ENCODE data around the gene VENTX. TPM values are rescaled to one million over a fixed set of nuclear protein-coding genes. Genes with fewer than 3 reads are reported as not detected.
A peak's percentile ranks its signal among the peaks of the same experiment; 100 is the strongest.

VENTX gene
- total RNA-seq, 1 experiment from 2014 or later, result 28.0 TPM

DNA sequence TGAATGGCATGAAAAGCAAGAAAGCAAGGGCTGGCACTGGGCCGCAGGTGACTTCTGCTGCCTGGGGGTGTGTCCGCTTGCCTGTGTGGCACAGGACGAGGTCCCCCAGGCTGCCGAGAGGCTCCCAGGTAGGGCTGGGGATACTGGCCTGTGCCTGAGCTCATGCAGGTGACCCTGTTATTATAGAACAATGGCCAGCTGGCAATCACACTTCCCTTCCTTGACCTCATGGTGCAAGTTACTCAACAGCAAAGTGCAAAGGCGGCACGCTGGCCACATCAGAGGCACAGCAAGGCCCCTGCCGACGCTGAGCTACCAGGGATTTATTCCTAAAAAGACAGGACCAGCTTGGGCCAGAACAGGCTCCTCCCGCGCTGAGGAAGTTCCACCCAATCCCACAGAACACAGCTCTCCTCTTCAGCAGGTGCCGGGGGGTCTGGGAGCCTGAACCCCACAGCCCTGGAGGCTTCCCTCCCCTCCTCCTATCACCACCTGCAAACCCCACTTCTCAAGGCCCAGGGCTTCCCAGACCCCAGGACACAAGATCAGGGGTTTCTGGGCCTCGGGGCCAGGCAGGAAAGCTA lies 40.4 kb downstream of the VENTX start (continued):
- TF ChIP-seq, protein P1, sequence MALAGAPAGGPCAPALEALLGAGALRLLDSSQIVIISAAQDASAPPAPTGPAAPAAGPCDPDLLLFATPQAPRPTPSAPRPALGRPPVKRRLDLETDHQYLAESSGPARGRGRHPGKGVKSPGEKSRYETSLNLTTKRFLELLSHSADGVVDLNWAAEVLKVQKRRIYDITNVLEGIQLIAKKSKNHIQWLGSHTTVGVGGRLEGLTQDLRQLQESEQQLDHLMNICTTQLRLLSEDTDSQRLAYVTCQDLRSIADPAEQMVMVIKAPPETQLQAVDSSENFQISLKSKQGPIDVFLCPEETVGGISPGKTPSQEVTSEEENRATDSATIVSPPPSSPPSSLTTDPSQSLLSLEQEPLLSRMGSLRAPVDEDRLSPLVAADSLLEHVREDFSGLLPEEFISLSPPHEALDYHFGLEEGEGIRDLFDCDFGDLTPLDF (CRISPR knock-in tag; IDR thresholded peaks at IDR 0.05), result no peak

DNA sequence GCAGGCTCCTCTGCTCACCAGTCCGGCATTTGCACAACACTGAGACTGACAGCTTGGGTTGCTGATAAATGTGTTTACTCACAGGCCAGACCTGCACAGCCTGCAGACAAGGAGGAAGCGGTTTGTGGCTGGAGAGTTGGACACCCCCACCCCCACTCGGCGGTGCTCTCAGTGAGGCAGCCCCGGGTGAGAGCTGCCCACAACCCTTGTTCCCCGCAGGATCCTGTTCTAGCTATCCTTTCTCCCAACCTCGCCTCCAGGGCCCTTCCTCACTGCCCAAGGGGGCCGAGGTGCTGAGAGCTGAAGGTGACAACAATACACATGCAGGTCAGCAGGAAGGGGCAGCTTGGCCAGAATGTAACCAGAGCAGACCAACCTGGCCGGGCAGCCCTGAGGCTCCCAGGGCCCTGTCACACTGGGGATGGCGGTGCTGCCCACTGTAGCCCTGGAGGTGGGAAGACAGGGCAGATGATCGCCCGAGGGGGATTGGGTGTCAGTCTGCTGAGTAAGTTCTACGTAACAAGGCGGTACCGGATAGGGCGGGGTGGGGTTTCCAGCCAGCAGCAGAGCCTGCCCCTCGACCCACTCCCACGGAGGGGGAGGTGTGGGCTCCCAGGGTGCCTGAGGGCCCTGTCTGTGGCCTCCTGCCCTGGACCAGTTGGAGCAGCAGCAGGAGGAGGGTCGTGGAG lies 41.1 kb downstream of the VENTX start:
- TF ChIP-seq, protein P2, sequence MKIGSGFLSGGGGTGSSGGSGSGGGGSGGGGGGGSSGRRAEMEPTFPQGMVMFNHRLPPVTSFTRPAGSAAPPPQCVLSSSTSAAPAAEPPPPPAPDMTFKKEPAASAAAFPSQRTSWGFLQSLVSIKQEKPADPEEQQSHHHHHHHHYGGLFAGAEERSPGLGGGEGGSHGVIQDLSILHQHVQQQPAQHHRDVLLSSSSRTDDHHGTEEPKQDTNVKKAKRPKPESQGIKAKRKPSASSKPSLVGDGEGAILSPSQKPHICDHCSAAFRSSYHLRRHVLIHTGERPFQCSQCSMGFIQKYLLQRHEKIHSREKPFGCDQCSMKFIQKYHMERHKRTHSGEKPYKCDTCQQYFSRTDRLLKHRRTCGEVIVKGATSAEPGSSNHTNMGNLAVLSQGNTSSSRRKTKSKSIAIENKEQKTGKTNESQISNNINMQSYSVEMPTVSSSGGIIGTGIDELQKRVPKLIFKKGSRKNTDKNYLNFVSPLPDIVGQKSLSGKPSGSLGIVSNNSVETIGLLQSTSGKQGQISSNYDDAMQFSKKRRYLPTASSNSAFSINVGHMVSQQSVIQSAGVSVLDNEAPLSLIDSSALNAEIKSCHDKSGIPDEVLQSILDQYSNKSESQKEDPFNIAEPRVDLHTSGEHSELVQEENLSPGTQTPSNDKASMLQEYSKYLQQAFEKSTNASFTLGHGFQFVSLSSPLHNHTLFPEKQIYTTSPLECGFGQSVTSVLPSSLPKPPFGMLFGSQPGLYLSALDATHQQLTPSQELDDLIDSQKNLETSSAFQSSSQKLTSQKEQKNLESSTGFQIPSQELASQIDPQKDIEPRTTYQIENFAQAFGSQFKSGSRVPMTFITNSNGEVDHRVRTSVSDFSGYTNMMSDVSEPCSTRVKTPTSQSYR (CRISPR knock-in tag; IDR thresholded peaks at IDR 0.05), result no peak
- TF ChIP-seq, protein P3, sequence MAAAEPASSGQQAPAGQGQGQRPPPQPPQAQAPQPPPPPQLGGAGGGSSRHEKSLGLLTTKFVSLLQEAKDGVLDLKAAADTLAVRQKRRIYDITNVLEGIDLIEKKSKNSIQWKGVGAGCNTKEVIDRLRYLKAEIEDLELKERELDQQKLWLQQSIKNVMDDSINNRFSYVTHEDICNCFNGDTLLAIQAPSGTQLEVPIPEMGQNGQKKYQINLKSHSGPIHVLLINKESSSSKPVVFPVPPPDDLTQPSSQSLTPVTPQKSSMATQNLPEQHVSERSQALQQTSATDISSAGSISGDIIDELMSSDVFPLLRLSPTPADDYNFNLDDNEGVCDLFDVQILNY (CRISPR knock-in tag; IDR thresholded peaks at IDR 0.05), result no peak
- ATAC-seq, result no peak
- CTCF ChIA-PET, result interaction anchor here (2.0 to 2.8 kb wide), 4 partner anchors 12 to 32 kb away, joined by 5 to 11 read pairs (median 9); no protein-coding TSS in a partner anchor
- no peaks in the 10 kb centered on the region for H3K9me3 Mint-ChIP-seq
- no peak overlapping the region for H3K4me3 Mint-ChIP-seq
- peak overlapping the region; percentile 57 for H3K27ac Mint-ChIP-seq
- H3K4me1 Mint-ChIP-seq, result peaks cover 6% of the 10 kb centered on the region; the same call in 1 of the 2 replicates
- H3K36me3 Mint-ChIP-seq, result peaks cover 4% of the 10 kb centered on the region
- DNase-seq (ENCODE audit: low spot score), result no peak
- POLR2A ChIA-PET, result interaction anchor here (0.6 kb wide), 1 partner anchor 72 kb away, joined by 3 read pairs; no protein-coding TSS in a partner anchor
- no peaks in the 10 kb centered on the region for H3K27me3 Mint-ChIP-seq (ENCODE audit: low read depth)

DNA sequence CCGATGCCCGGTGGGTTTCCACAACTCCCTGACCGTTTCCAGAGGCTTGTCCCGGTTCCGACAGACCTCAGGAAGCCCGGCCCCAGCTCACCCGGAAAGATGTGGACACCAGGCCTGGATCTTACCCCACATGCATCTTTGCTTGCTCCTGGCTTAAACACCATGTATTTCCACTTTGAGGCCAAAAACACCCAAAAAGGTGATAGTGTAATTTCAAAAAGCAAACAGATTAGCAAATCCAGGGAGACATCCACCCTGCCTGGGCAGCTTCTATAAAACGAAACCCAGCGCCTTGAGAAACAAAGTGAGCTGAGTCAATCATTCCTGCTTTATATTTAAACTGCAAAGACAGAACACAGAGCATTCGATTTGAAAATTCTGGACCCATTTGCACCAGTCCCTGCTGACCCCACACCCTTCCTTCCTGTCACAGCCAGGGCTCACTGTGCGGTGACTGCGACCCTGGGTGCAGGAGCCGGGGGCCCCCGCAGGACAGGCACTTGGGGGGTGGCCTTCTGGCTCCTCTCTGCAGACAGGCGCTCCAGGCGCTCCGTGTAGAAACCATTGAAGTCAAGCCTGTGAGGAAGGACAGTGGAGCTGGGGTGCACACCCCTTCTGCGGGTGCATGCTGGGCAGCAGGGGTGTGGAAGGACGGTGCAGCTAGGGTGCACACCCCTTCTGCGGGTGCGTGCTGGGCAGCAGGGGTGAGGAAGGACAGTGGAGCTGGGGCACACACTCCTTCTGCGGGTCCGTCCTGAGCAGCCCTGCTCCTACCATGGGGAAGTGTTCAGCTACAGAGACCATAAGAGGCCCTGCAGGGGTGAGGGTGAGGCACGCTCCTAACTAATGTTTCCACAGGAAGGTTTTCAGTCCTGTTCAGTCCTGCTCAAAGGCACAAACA lies 41.9 kb downstream of the VENTX start:
- Mint-ChIP-seq H3K27me3 (ENCODE audit: low read depth) (no peaks in the 10 kb centered on the region), H3K4me3 (no peak overlapping the region), H3K4me1 (peaks cover 6% of the 10 kb centered on the region; the same call in 1 of the 2 replicates), H3K36me3 (peaks cover 11% of the 10 kb centered on the region), H3K9me3 (no peaks in the 10 kb centered on the region), H3K27ac (no peak overlapping the region)
- ChIA-PET POLR2A (no interaction called here), CTCF (interaction anchor here (1.5 to 2.8 kb wide), 4 partner anchors 12 to 33 kb away, joined by 4 to 11 read pairs (median 8); no protein-coding TSS in a partner anchor)
- ATAC-seq, result no peak
- no peak for DNase-seq (ENCODE audit: low spot score)
- no peak for TF ChIP-seq NFE2L1 (CRISPR knock-in tag; IDR thresholded peaks at IDR 0.05)
- TF ChIP-seq JUN (CRISPR knock-in tag; IDR thresholded peaks at IDR 0.05), result no peak
- TF ChIP-seq ELF4 (CRISPR knock-in tag; IDR thresholded peaks at IDR 0.05; ENCODE audit: low read depth), result no peak
- TF ChIP-seq, protein P4, sequence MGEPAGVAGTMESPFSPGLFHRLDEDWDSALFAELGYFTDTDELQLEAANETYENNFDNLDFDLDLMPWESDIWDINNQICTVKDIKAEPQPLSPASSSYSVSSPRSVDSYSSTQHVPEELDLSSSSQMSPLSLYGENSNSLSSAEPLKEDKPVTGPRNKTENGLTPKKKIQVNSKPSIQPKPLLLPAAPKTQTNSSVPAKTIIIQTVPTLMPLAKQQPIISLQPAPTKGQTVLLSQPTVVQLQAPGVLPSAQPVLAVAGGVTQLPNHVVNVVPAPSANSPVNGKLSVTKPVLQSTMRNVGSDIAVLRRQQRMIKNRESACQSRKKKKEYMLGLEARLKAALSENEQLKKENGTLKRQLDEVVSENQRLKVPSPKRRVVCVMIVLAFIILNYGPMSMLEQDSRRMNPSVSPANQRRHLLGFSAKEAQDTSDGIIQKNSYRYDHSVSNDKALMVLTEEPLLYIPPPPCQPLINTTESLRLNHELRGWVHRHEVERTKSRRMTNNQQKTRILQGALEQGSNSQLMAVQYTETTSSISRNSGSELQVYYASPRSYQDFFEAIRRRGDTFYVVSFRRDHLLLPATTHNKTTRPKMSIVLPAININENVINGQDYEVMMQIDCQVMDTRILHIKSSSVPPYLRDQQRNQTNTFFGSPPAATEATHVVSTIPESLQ (CRISPR knock-in tag; IDR thresholded peaks at IDR 0.05), result no peak
- no peak for TF ChIP-seq MYBL2 (CRISPR knock-in tag; IDR thresholded peaks at IDR 0.05)
- TF ChIP-seq, protein P5, sequence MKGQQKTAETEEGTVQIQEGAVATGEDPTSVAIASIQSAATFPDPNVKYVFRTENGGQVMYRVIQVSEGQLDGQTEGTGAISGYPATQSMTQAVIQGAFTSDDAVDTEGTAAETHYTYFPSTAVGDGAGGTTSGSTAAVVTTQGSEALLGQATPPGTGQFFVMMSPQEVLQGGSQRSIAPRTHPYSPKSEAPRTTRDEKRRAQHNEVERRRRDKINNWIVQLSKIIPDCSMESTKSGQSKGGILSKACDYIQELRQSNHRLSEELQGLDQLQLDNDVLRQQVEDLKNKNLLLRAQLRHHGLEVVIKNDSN (CRISPR knock-in tag; IDR thresholded peaks at IDR 0.05), result no peak
- TF ChIP-seq PRRX2 (CRISPR knock-in tag; IDR thresholded peaks at IDR 0.05), result no peak
- TF ChIP-seq, protein P6, sequence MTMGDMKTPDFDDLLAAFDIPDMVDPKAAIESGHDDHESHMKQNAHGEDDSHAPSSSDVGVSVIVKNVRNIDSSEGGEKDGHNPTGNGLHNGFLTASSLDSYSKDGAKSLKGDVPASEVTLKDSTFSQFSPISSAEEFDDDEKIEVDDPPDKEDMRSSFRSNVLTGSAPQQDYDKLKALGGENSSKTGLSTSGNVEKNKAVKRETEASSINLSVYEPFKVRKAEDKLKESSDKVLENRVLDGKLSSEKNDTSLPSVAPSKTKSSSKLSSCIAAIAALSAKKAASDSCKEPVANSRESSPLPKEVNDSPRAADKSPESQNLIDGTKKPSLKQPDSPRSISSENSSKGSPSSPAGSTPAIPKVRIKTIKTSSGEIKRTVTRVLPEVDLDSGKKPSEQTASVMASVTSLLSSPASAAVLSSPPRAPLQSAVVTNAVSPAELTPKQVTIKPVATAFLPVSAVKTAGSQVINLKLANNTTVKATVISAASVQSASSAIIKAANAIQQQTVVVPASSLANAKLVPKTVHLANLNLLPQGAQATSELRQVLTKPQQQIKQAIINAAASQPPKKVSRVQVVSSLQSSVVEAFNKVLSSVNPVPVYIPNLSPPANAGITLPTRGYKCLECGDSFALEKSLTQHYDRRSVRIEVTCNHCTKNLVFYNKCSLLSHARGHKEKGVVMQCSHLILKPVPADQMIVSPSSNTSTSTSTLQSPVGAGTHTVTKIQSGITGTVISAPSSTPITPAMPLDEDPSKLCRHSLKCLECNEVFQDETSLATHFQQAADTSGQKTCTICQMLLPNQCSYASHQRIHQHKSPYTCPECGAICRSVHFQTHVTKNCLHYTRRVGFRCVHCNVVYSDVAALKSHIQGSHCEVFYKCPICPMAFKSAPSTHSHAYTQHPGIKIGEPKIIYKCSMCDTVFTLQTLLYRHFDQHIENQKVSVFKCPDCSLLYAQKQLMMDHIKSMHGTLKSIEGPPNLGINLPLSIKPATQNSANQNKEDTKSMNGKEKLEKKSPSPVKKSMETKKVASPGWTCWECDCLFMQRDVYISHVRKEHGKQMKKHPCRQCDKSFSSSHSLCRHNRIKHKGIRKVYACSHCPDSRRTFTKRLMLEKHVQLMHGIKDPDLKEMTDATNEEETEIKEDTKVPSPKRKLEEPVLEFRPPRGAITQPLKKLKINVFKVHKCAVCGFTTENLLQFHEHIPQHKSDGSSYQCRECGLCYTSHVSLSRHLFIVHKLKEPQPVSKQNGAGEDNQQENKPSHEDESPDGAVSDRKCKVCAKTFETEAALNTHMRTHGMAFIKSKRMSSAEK (CRISPR knock-in tag; IDR thresholded peaks at IDR 0.05; ENCODE audit: borderline replicate concordance), result no peak
- TF ChIP-seq, protein P7, sequence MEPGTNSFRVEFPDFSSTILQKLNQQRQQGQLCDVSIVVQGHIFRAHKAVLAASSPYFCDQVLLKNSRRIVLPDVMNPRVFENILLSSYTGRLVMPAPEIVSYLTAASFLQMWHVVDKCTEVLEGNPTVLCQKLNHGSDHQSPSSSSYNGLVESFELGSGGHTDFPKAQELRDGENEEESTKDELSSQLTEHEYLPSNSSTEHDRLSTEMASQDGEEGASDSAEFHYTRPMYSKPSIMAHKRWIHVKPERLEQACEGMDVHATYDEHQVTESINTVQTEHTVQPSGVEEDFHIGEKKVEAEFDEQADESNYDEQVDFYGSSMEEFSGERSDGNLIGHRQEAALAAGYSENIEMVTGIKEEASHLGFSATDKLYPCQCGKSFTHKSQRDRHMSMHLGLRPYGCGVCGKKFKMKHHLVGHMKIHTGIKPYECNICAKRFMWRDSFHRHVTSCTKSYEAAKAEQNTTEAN (CRISPR knock-in tag; IDR thresholded peaks at IDR 0.05), result no peak
- TF ChIP-seq, protein P8, sequence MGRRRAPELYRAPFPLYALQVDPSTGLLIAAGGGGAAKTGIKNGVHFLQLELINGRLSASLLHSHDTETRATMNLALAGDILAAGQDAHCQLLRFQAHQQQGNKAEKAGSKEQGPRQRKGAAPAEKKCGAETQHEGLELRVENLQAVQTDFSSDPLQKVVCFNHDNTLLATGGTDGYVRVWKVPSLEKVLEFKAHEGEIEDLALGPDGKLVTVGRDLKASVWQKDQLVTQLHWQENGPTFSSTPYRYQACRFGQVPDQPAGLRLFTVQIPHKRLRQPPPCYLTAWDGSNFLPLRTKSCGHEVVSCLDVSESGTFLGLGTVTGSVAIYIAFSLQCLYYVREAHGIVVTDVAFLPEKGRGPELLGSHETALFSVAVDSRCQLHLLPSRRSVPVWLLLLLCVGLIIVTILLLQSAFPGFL (CRISPR knock-in tag; IDR thresholded peaks at IDR 0.05; ENCODE audit: borderline replicate concordance), result no peak
- no peak for TF ChIP-seq NFYB (CRISPR knock-in tag; conservative IDR thresholded peaks at IDR 0.05; ENCODE audit: low read depth)
